HepG2 (cell line): ENCODE results near the gene DOK7. TPM values are rescaled to one million over a fixed set of nuclear protein-coding genes. Genes with fewer than 3 reads are reported as not detected.

Source experiments
- ATAC-seq: fragments of 200-7000 bp; cut with Tn5 transposase; 3 replicates; pipeline ENCODE4 v1.9.1; 2020; ENCODE audit warnings: mild to moderate bottlenecking, moderate library complexity
- BruUV-seq: library from RNA; stranded (reverse); fragments of 400-500 nt; replicated peaks from 2 replicates; lab custom pipeline; 2021; lab: Mats Ljungman, UMichigan
- CTCF ChIA-PET: fragments of 300-600 bp; formaldehyde crosslinking; extraction: SDS; loops from one replicate; lab custom pipeline; 2021; ENCODE audit warnings: low total read pairs, inconsistent platforms, low intra/inter-chr PET ratio; lab: Yijun Ruan, JAX
- POLR2A ChIA-PET: fragments of 350-600 bp; sonication (Branson Sonifier 250); formaldehyde crosslinking; loops from one replicate; lab custom pipeline; 2020; ENCODE audit warnings: antibody characterized with exemption, inconsistent platforms; lab: Yijun Ruan, JAX
- DNase-seq: peaks from one replicate; pipeline ENCODE4 v3.0.0-alpha.2; 2015; ENCODE audit warnings: low spot score
- FAIRE-seq: peaks from 3 replicates; lab custom pipeline; 2011; peaks lifted over from hg19 to GRCh38; lab: Jason Lieb, UNC
- H2AFZ ChIP-seq: one replicate; pipeline ENCODE4 v1.6.1; 2011; ENCODE audit warnings: low read length, inconsistent platforms
- H3K27ac ChIP-seq: fragments of 300-600 bp; 3 replicates; pipeline ENCODE4 v1.8.0; 2011; ENCODE audit warnings: mixed run types, mild to moderate bottlenecking, mixed read lengths, low read length, inconsistent platforms; ENCODE audit not compliant: insufficient read depth; ENCODE audit errors: extremely low read length
- H3K27me3 ChIP-seq, 2 experiments: fragments of 200-600 bp in 1 of 2; 2 replicates in 1 of 2; 3 replicates in 1 of 2; pipeline versions ENCODE4 v1.6.0 to v1.8.0; 2011; ENCODE audit warnings: low read length in 2 of 2, mild to moderate bottlenecking in 2 of 2, moderate library complexity in 2 of 2, inconsistent platforms in 1 of 2; ENCODE audit not compliant: insufficient read depth in 2 of 2, control insufficient read depth in 1 of 2
- H3K36me3 ChIP-seq, 2 experiments: fragments of 200-600 bp in 1 of 2; replicated peaks in 1 of 2; 2 replicates in 1 of 2; 3 replicates in 1 of 2; pipeline versions ENCODE4 v1.5.1 to v1.8.0; 2011; ENCODE audit warnings: low read length in 2 of 2, inconsistent platforms in 1 of 2; ENCODE audit not compliant: insufficient read depth in 2 of 2, control insufficient read depth in 1 of 2
- H3K4me1 ChIP-seq: 2 replicates; pipeline ENCODE4 v1.5.1; 2012; ENCODE audit warnings: low read length, inconsistent platforms; ENCODE audit not compliant: insufficient read depth
- H3K4me2 ChIP-seq: 2 replicates; pipeline ENCODE4 v1.6.0; 2011; ENCODE audit warnings: low read depth, low read length, inconsistent platforms
- H3K4me3 ChIP-seq, 3 experiments: fragments of 200-600 bp in 1 of 3; sonication (generic), shearing (Covaris generic) in 1 of 3; replicated peaks in 1 of 3; 2 replicates each; pipeline ENCODE4 v1.5.1; 2011 to 2016; ENCODE audit warnings: low read length in 3 of 3, inconsistent platforms in 2 of 3, low read depth in 2 of 3, mild to moderate bottlenecking in 2 of 3, control low read depth in 1 of 3, mixed read lengths in 1 of 3; ENCODE audit not compliant: insufficient read depth in 1 of 3
- H3K79me2 ChIP-seq: one replicate; pipeline ENCODE4 v1.6.1; 2011; ENCODE audit warnings: low read length, inconsistent platforms; ENCODE audit not compliant: insufficient read depth
- H3K9ac ChIP-seq: 2 replicates; pipeline ENCODE4 v1.6.0; 2011; ENCODE audit warnings: mild to moderate bottlenecking, low read depth, low read length, inconsistent platforms; ENCODE audit not compliant: insufficient read depth
- H3K9me3 ChIP-seq: 2 replicates; pipeline ENCODE4 v1.5.1; 2012; ENCODE audit warnings: mild to moderate bottlenecking, low read length
- H4K20me1 ChIP-seq: 2 replicates; pipeline ENCODE4 v1.6.0; 2011; ENCODE audit warnings: inconsistent platforms, mild to moderate bottlenecking, low read length, moderate library complexity; ENCODE audit not compliant: insufficient read depth
- ETV5 ChIP-seq: IDR thresholded peaks from 2 replicates; pipeline ENCODE4 v1.6.1; 2018; ENCODE audit warnings: missing biosample characterization, missing genetic modification reagents, inconsistent platforms, borderline replicate concordance
- FOXO1 ChIP-seq: sonication (generic); formaldehyde crosslinking; IDR thresholded peaks from 2 replicates; pipeline ENCODE4 v1.4.0; 2020; ENCODE audit warnings: missing genetic modification reagents
- ZNF468 ChIP-seq: sonication (generic); formaldehyde crosslinking; IDR thresholded peaks from 2 replicates; pipeline ENCODE4 v1.8.0; 2022; ENCODE audit warnings: mild to moderate bottlenecking, moderate library complexity, missing genetic modification reagents
- WGBS: methylation state at CpG from one replicate; pipeline ENCODE4 v1.1.6; 2017; ENCODE audit warnings: low lambda C conversion rate; 5-methylcytosine and 5-hydroxymethylcytosine counted together
- in situ Hi-C: cut with HindIII; loops from 2 replicates; pipeline ENCODE4 v1.10.0; 2017; ENCODE audit warnings: low pct_unique_long_range_greater_than_20kb; ENCODE audit not compliant: extremely low pct_ligation_motif_present
- intact Hi-C: fragments of 100-400 bp; cut with micrococcal nuclease; formaldehyde crosslinking; loops from one replicate; pipeline ENCODE4 v1.10.0; 2022; ENCODE audit not compliant: unreplicated experiment
- polyA plus RNA-seq, 8 experiments: library from polyadenylated mRNA; depleted of rRNA in 3 of 8; stranded (reverse) in 7 of 8; unstranded in 1 of 8; fragments of >200 nt; fragmentation: Illumina TruSeq in 4 of 8; extraction: Trizol in 4 of 8; gene quantifications; 2 replicates each; pipeline versions ENCODE4 v1.2.1 to v1.2.3, GENCODE V29; 2011 to 2016; ENCODE audit warnings: low read depth in 4 of 8, missing spikeins in 1 of 8, mixed read lengths in 1 of 8; ENCODE audit not compliant: insufficient read depth in 1 of 8
- total RNA-seq, 5 experiments: library from RNA; depleted of rRNA; stranded (reverse); fragments of >200 nt; fragmentation: Illumina TruSeq; extraction: Trizol; gene quantifications; 2 replicates each; pipeline ENCODE4 v1.2.3, GENCODE V29; 2016; ENCODE audit warnings: low read depth in 1 of 5
- TF ChIP-seq, protein P1 (sequence below): sonication (generic); formaldehyde crosslinking; IDR thresholded peaks from 2 replicates; pipeline ENCODE4 v1.9.0; 2021; ENCODE audit warnings: missing genetic modification reagents, mild to moderate bottlenecking, borderline replicate concordance
- TF ChIP-seq, protein P2 (sequence below): sonication (generic); formaldehyde crosslinking; IDR thresholded peaks from 2 replicates; pipeline ENCODE4 v1.9.0; 2021; ENCODE audit warnings: mild to moderate bottlenecking, missing genetic modification reagents

DOK7 gene
- total and polyA plus RNA-seq, 2 of the 13 experiments (the other 11 are each of a cell fraction or from before 2014, with no cell fraction given), result 0.03 to 0.07 TPM

DNA sequence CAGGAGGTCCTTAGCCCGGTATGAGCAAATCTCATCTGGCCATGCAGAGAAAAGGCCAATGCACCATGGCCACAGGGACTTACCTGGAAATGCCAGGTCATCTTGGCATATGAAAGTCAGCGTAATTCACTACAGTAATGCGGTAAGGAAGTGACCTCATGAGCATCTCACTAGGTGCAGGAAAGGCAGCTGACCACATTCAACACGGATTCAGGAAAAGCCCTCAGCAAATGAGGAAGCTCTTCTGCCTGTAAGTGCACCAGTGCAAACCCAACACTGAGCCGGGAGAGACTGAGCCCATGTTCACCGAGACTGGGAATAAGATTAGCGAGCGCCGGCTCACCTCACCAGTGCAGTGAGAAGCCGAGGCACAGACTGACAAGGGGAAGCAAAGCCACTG lies 45.4 kb downstream of the DOK7 start:
- H3K4me3 ChIP-seq, result no peak overlapping the region
- FAIRE-seq, result no peak
- no peak for DNase-seq
- TF ChIP-seq ETV5 (no peak), FOXO1 (CRISPR knock-in tag) (no peak), ZNF468 (CRISPR knock-in tag) (no peak)
- TF ChIP-seq, protein P1, sequence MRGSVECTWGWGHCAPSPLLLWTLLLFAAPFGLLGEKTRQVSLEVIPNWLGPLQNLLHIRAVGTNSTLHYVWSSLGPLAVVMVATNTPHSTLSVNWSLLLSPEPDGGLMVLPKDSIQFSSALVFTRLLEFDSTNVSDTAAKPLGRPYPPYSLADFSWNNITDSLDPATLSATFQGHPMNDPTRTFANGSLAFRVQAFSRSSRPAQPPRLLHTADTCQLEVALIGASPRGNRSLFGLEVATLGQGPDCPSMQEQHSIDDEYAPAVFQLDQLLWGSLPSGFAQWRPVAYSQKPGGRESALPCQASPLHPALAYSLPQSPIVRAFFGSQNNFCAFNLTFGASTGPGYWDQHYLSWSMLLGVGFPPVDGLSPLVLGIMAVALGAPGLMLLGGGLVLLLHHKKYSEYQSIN, result no peak
- TF ChIP-seq, protein P2, sequence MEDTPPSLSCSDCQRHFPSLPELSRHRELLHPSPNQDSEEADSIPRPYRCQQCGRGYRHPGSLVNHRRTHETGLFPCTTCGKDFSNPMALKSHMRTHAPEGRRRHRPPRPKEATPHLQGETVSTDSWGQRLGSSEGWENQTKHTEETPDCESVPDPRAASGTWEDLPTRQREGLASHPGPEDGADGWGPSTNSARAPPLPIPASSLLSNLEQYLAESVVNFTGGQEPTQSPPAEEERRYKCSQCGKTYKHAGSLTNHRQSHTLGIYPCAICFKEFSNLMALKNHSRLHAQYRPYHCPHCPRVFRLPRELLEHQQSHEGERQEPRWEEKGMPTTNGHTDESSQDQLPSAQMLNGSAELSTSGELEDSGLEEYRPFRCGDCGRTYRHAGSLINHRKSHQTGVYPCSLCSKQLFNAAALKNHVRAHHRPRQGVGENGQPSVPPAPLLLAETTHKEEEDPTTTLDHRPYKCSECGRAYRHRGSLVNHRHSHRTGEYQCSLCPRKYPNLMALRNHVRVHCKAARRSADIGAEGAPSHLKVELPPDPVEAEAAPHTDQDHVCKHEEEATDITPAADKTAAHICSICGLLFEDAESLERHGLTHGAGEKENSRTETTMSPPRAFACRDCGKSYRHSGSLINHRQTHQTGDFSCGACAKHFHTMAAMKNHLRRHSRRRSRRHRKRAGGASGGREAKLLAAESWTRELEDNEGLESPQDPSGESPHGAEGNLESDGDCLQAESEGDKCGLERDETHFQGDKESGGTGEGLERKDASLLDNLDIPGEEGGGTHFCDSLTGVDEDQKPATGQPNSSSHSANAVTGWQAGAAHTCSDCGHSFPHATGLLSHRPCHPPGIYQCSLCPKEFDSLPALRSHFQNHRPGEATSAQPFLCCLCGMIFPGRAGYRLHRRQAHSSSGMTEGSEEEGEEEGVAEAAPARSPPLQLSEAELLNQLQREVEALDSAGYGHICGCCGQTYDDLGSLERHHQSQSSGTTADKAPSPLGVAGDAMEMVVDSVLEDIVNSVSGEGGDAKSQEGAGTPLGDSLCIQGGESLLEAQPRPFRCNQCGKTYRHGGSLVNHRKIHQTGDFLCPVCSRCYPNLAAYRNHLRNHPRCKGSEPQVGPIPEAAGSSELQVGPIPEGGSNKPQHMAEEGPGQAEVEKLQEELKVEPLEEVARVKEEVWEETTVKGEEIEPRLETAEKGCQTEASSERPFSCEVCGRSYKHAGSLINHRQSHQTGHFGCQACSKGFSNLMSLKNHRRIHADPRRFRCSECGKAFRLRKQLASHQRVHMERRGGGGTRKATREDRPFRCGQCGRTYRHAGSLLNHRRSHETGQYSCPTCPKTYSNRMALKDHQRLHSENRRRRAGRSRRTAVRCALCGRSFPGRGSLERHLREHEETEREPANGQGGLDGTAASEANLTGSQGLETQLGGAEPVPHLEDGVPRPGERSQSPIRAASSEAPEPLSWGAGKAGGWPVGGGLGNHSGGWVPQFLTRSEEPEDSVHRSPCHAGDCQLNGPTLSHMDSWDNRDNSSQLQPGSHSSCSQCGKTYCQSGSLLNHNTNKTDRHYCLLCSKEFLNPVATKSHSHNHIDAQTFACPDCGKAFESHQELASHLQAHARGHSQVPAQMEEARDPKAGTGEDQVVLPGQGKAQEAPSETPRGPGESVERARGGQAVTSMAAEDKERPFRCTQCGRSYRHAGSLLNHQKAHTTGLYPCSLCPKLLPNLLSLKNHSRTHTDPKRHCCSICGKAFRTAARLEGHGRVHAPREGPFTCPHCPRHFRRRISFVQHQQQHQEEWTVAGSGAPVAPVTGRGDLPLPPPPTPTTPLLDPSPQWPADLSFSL (CRISPR knock-in tag), result no peak
- no peaks in the 10 kb centered on the region for H3K27me3 ChIP-seq
- H3K4me2 ChIP-seq, result no peak overlapping the region
- no TSS peak for BruUV-seq
- intact Hi-C loops, result no loop called here
- H3K9me3 ChIP-seq, result no peaks in the 10 kb centered on the region
- in situ Hi-C loops, result no loop called here
- H3K27ac ChIP-seq, result no peak overlapping the region
- no peak for ATAC-seq
- CTCF ChIA-PET, result no interaction called here
- H3K36me3 ChIP-seq, result peaks cover 11 to 51% of the 10 kb centered on the region in 2 experiments; a peak in 4 of 5 replicates
- no peaks in the 10 kb centered on the region for H3K79me2 ChIP-seq
- WGBS, result 91% methylated on average over 10 of the region's 10 CpGs
- no peak overlapping the region for H3K9ac ChIP-seq
- H4K20me1 ChIP-seq, result no peaks in the 10 kb centered on the region
- no peaks in the 10 kb centered on the region for H3K4me1 ChIP-seq
- POLR2A ChIA-PET, result no interaction called here
- H2AFZ ChIP-seq, result no peak overlapping the region
